Kidney epithelial cell (primary cell): ENCODE results near the gene IMP4. TPM values are rescaled to one million over a fixed set of nuclear protein-coding genes. Genes with fewer than 3 reads are reported as not detected.

Source experiments
- DNase-seq: peaks from one replicate; pipeline ENCODE4 v3.0.0-alpha.2; 2010; ENCODE audit warnings: low read depth
- H3K27me3 ChIP-seq: 2 replicates; pipeline ENCODE4 v1.6.0; 2011; ENCODE audit warnings: low read length; ENCODE audit not compliant: control insufficient read depth, insufficient read depth
- H3K36me3 ChIP-seq: 2 replicates; pipeline ENCODE4 v1.5.1; 2011; ENCODE audit warnings: low read length; ENCODE audit not compliant: control insufficient read depth, insufficient read depth
- H3K4me3 ChIP-seq: 2 replicates; pipeline ENCODE4 v1.5.1; 2011; ENCODE audit warnings: low read depth, mild to moderate bottlenecking, control low read depth, low read length
- CTCF ChIP-seq: IDR thresholded peaks from 2 replicates; pipeline ENCODE4 v1.5.1; 2011; ENCODE audit warnings: mild to moderate bottlenecking, moderate library complexity, low read length, control low read depth, inconsistent platforms; ENCODE audit not compliant: insufficient read depth, poor library complexity, severe bottlenecking
- total RNA-seq: library from RNA; depleted of rRNA; stranded (reverse); fragments of >200 nt; gene quantifications from 2 replicates; pipeline ENCODE4 v1.2.3, GENCODE V29; 2015

The IMP4 gene
- total RNA-seq, 1 donor from 2014 or later = 121 TPM

GRCh38 chr2:130385709-130386108, 43.0 kb downstream of the IMP4 start:
- Histone ChIP-seq H3K27me3 (no peaks in the 10 kb centered on the region), H3K36me3 (no peaks in the 10 kb centered on the region), H3K4me3 (no peak overlapping the region)
- DNase-seq = no peak
- TF ChIP-seq CTCF = no peak

DNA sequence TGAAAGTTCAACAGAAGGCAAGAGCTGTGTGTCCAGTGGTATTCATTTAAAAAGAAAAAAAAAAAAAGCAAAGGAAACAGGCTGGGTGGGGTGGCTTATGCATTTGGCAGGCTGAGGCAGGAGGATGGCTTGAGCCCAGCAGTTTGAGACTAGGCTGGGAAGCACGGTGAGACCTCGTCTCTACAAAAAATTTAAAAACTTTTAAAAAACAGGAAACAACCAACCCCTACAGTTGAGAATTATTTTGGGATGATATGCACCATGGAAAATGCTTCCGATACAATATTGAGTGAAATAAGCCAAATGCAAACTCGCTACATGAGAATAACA, 44.3 kb downstream of the IMP4 start:
- no peak for TF ChIP-seq CTCF
- Histone ChIP-seq H3K27me3 (no peaks in the 10 kb centered on the region), H3K4me3 (no peak overlapping the region), H3K36me3 (no peaks in the 10 kb centered on the region)
- DNase-seq = no peak

- no peak for TF ChIP-seq CTCF
- Histone ChIP-seq H3K27me3 (no peaks in the 10 kb centered on the region), H3K36me3 (no peaks in the 10 kb centered on the region), H3K4me3 (no peak overlapping the region)
- no peak for DNase-seq
Observed at GRCh38 chr2:130387804-130388203, 45.1 kb downstream of the IMP4 start.

- TF ChIP-seq CTCF = no peak
- no peak for DNase-seq
Observed at GRCh38 chr2:130388221-130388907, 45.7 kb downstream of the IMP4 start.

DNA sequence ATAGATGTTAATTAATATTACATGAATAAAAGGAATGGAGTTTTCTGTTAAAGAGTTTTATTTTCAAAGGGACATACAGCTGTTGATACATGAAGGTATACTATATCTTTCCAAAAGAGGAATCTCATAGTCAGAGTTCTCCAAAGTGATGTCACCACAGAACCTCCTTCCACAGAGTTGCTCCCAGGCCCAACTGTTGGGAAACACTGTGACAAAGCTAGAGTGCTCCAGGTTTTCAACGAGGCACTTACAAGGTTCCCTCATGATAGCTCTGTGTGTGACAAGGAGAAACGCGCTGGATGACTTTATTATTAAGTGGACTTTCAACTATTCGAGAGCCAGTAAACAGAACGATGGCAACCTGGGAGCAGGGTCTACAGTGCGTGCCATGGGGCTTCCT, 46.7 kb downstream of the IMP4 start:
- no peak for DNase-seq
- no peaks in the 10 kb centered on the region for H3K36me3 ChIP-seq
- no peaks in the 10 kb centered on the region for H3K27me3 ChIP-seq
- no peak for TF ChIP-seq CTCF
- no peak overlapping the region for H3K4me3 ChIP-seq

More at GRCh38 chr2:130388221-130388907, 45.7 kb downstream of the IMP4 start:
- Histone ChIP-seq H3K36me3 (no peaks in the 10 kb centered on the region), H3K4me3 (no peak overlapping the region), H3K27me3 (no peaks in the 10 kb centered on the region)

DNA sequence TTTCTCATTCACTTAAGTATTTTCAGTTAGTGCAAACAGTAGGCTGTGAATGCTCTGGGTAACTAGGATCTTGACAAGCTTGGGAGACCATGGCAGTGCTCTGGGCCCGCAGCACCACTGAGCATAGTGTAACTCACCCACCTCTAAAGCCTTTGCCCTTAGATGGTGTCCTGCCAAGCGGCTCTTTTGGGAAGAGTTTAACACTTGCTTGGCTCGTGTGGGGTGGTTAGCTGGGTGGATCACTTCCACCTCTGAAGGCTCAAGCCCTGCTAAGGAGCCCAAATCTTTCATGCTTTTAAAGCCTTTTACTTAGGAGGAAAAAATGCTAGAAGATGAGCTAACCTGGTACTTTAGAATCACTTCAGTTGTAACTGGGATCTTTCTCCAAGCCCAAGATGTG, 47.1 kb downstream of the IMP4 start:
- TF ChIP-seq CTCF = no peak
- H3K36me3 ChIP-seq = no peaks in the 10 kb centered on the region
- no peaks in the 10 kb centered on the region for H3K27me3 ChIP-seq
- DNase-seq = no peak
- no peak overlapping the region for H3K4me3 ChIP-seq
